GM19193 (cell line): Measurements from ENCODE around the gene PMM1.

ENCODE experiments used
- POLR2A ChIP-seq: IDR thresholded peaks from 4 replicates; pipeline ENCODE4 v1.6.1; 2011; ENCODE audit not compliant: insufficient read depth, insufficient read length; ENCODE audit errors: extremely low read depth

The PMM1 gene

DNA sequence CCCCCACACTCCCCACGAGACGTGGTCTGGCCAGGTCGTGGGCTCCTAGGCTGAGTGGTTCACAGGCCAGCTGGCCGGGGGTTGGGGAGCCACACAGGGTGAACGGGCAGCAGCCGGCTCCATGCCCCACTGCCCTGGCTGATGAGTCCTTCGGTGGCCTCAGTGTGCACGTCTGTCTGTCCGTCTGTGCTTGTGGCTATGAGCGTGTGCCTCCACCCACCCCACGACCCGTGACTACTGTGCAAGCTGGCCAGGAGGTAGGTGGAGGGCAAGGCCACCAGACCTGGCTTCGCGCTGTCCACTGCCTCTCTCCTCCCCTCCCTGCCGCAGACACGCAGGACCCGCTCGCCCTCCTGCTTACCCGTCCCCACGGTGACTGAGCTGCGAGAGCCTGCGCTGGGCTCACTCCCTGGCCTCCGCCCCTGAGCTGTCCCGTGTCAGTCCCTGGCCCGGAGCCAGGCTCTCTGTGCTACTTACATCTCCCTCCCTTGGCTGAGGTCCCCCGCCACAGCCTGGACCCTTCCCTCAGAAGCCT, 14.7 kb downstream of the PMM1 start:
- no peak for TF ChIP-seq POLR2A

GRCh38 chr22:41573677-41574076, 16.0 kb downstream of the PMM1 start:
- no peak for TF ChIP-seq POLR2A

- TF ChIP-seq POLR2A, result no peak
These were observed 17.9 kb downstream of the PMM1 start for GRCh38 chr22:41571786-41572185.

- no peak for TF ChIP-seq POLR2A
These were observed 19.4 kb downstream of the PMM1 start for GRCh38 chr22:41570221-41570620.

- TF ChIP-seq POLR2A, result no peak
These were observed 20.8 kb downstream of the PMM1 start for GRCh38 chr22:41568811-41569210.

DNA sequence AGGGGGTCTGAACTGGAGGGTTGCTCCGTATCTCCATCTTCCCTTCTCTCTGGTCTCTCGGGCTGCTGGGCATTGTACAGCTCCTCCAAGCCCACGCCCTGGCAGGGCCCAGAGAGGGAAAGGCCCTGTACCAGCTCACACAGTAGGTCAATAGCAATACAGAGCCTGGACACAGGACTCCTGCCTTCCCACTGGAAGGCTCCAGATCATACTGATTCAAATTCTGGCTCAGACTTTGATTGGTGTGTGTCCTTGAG, 22.2 kb downstream of the PMM1 start:
- TF ChIP-seq POLR2A, result no peak

DNA sequence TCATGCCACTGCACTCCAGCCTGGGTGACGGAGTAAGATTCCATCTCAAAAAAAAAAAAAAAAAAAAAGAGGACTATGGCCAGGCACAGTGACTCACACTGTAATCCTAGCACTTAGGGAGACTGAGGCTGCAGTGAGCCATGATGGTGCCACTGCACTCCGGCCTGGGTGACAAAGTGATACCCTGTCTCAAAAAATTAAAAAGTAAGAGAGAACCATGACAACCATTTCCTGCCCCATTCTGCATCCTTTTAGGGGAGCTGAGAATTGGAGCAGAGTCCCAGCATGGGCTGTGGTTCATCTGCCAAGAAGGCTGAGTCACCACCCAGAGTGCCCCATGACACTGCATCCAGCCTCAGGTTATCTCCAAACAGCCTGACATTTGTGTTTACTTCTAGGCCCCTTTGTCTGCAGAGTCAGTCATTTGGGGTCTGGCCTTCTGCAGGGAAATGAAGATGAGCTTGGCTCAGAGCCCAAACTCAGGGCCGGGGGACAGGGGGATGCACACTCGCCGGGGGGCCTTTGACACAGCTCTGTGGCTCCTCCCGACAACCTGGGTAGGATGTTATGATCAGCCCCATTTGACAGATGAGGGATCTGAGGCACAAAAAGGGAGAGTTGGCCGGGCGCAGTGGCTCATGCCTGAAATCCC, 24.1 kb downstream of the PMM1 start:
- no peak for TF ChIP-seq POLR2A

DNA sequence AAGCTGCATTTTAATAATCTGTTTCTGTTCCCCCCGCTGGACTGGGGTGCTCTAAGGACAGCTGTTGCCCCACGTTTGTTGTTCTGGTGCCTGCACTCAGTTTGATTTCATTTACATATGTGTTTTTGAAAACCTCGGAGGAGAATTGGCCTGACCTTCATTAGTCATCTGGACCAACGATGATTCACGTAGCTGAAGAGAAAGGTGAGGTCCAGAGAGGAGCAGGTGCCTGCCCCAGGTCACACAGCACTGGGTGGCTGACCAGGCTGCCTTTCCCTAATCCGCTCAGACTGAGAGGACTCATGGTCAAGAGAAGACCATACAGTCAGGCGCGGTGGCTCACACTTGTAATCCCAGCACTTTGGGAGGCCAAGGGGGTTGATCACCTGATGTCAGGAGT, 25.1 kb downstream of the PMM1 start:
- TF ChIP-seq POLR2A, result no peak

GRCh38 chr22:41563051-41563711, 26.5 kb downstream of the PMM1 start:
- TF ChIP-seq POLR2A, result no peak

DNA sequence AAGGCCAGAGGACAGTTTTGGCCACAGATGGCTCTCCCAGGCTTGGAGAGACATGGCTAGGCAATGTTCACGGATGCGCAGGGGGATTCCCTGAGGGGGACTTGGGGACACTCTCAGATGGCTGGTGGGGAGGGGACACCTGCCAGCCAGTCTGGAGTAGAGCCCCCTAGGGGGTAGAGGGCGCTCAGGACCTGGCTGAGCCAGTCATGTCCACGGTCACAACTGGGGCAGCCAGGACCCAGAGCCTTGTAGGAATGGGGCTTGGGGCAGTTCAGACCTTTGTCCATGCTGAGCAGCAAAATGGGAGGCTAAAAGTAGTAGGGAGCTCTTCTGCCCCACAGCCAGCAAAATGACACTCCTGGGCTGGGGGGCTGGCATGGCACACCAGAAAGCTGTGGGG, 27.2 kb downstream of the PMM1 start:
- no peak for TF ChIP-seq POLR2A

GRCh38 chr22:41561788-41562187, 27.9 kb downstream of the PMM1 start:
- TF ChIP-seq POLR2A, result no peak

DNA sequence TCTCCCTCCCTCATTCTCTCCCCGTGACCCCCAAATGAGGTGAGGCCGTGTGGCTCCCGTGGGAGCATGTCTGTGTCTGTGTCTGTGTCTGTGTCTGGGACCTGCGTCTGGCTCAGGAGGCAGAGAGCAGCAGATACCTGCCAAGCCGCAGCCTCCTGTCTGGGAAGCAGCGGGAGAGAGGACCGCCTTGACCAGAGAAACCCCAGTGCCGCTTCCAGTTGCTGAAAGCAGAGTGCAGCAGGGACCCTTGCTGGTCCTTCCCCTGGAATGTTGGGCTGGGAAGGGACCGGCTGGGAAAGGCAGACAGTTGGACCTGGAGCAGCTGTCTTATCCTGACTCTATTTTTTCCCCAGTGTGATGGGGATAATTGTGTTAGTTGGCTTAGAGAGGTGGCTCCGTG, 28.3 kb downstream of the PMM1 start:
- no peak for TF ChIP-seq POLR2A

DNA sequence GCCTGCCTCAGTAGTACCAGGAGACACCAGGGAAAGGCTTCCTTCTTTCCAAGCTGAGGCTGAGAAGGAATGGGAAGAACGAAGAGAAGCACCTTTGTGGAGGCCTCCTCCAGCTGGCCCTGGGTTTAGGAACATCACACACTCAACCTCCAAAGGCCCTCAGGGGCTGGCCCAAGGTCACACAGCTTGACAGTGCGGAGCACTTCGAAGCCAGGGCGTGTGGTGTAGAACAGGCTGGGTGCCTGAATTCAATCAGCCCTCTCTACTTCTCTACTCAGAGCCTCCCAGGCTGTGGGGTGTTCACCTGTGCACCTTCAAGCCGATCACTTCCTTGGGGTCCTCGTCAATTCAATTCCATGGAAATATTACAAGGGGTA, 29.6 kb downstream of the PMM1 start:
- TF ChIP-seq POLR2A, result no peak

GRCh38 chr22:41557401-41558240, 32.0 kb downstream of the PMM1 start:
- TF ChIP-seq POLR2A, result no peak

- TF ChIP-seq POLR2A, result no peak
These were observed 33.1 kb downstream of the PMM1 start for GRCh38 chr22:41556561-41556960.
